B cell (primary cell): ENCODE data around the gene DNAAF3.

Experiments
- CTCF ChIP-seq: fragments of 200-600 bp; IDR thresholded peaks from one replicate; pipeline ENCODE4 v1.8.0; 2022; ENCODE audit warnings: antibody characterized with exemption, mild to moderate bottlenecking
- EZH2 ChIP-seq: IDR thresholded peaks from 2 replicates; pipeline ENCODE4 v1.6.1; 2012; ENCODE audit warnings: borderline replicate concordance, low read depth, mild to moderate bottlenecking, moderate library complexity, low read length; ENCODE audit not compliant: insufficient read depth, poor library complexity, severe bottlenecking

GRCh38 chr19:55173186-55173713 is 6.8 kb upstream of the DNAAF3 start:
- no peak for TF ChIP-seq CTCF
- TF ChIP-seq EZH2, result no peak
